ENCODE measurements around the gene LDLRAD3.

GRCh38 chr11:36278531-36279282, 334.8 kb downstream of the LDLRAD3 start:
- TF ChIP-seq, protein P1, sequence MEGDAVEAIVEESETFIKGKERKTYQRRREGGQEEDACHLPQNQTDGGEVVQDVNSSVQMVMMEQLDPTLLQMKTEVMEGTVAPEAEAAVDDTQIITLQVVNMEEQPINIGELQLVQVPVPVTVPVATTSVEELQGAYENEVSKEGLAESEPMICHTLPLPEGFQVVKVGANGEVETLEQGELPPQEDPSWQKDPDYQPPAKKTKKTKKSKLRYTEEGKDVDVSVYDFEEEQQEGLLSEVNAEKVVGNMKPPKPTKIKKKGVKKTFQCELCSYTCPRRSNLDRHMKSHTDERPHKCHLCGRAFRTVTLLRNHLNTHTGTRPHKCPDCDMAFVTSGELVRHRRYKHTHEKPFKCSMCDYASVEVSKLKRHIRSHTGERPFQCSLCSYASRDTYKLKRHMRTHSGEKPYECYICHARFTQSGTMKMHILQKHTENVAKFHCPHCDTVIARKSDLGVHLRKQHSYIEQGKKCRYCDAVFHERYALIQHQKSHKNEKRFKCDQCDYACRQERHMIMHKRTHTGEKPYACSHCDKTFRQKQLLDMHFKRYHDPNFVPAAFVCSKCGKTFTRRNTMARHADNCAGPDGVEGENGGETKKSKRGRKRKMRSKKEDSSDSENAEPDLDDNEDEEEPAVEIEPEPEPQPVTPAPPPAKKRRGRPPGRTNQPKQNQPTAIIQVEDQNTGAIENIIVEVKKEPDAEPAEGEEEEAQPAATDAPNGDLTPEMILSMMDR (IDR thresholded peaks at IDR 0.05) = no peak
- no peak for TF ChIP-seq POLR2A (IDR thresholded peaks at IDR 0.05)

Data from uterus (tissue), 2 donors.